HG03521 (cell line): ENCODE measurements around the gene DENND2A.

Experiments
- ATAC-seq: cut with Tn5 transposase; IDR thresholded peaks from one replicate; pipeline ENCODE4 v1.9.1; 2021; ENCODE audit warnings: mild to moderate bottlenecking, moderate library complexity; ENCODE audit not compliant: unreplicated experiment

The DENND2A gene

GRCh38 chr7:140475747-140476333 lies 164.8 kb downstream of the DENND2A start:
- ATAC-seq: no peak
